HepG2 (cell line): Measurements from ENCODE around the gene NEDD4L. TPM values are rescaled to one million over a fixed set of nuclear protein-coding genes. Genes with fewer than 3 reads are reported as not detected.

Experiments used
- CEBPG ChIP-seq: IDR thresholded peaks from 2 replicates; pipeline ENCODE4 v1.6.1; 2016
- CREBL2 ChIP-seq: sonication (generic); formaldehyde crosslinking; IDR thresholded peaks from 2 replicates; pipeline ENCODE4 v1.8.1; 2023; ENCODE audit warnings: missing genetic modification reagents, mild to moderate bottlenecking, borderline replicate concordance
- HNF4A ChIP-seq: sonication (generic); formaldehyde crosslinking; IDR thresholded peaks from 2 replicates; pipeline ENCODE4 v1.4.0; 2020; ENCODE audit warnings: missing genetic modification reagents
- IKZF4 ChIP-seq: sonication (generic); formaldehyde crosslinking; IDR thresholded peaks from 2 replicates; pipeline ENCODE4 v1.5.1; 2020; ENCODE audit warnings: borderline replicate concordance, mild to moderate bottlenecking, low read depth, missing genetic modification reagents; ENCODE audit errors: not compliant biosample characterization
- NFE2L2 ChIP-seq: fragments of 150-350 bp; IDR thresholded peaks from 2 replicates; pipeline ENCODE4 v1.6.1; 2014; ENCODE audit warnings: low read length
- PHF20 ChIP-seq: sonication (generic); formaldehyde crosslinking; IDR thresholded peaks from 2 replicates; pipeline ENCODE4 v1.5.0; 2020; ENCODE audit warnings: mild to moderate bottlenecking, missing genetic modification reagents
- PPARG ChIP-seq: conservative IDR thresholded peaks from 2 replicates; pipeline ENCODE4 v1.6.1; 2016; ENCODE audit warnings: missing biosample characterization, missing genetic modification reagents
- PRPF4 ChIP-seq: fragments of 200-400 bp; formaldehyde crosslinking; IDR thresholded peaks from 2 replicates; pipeline ENCODE4 v1.6.1; 2016; ENCODE audit warnings: low read length, low read depth; ENCODE audit not compliant: poor library complexity, severe bottlenecking
- SAP130 ChIP-seq: IDR thresholded peaks from 2 replicates; pipeline ENCODE4 v1.6.1; 2016; ENCODE audit warnings: low read depth
- SOX13 ChIP-seq, 3 experiments: fragments of 450-650 bp in 1 of 3; sonication (generic) in 1 of 3; formaldehyde crosslinking in 1 of 3; IDR thresholded peaks in 2 of 3; conservative IDR thresholded peaks in 1 of 3; 2 replicates each; pipeline versions ENCODE4 v1.5.0 to v1.6.1; 2016 to 2020; ENCODE audit warnings: antibody characterized with exemption in 1 of 3, mild to moderate bottlenecking in 1 of 3, missing compliant biosample characterization in 1 of 3, missing genetic modification reagents in 1 of 3, moderate library complexity in 1 of 3
- TFDP1 ChIP-seq: IDR thresholded peaks from 2 replicates; pipeline ENCODE4 v1.6.1; 2016; ENCODE audit warnings: missing compliant biosample characterization, missing genetic modification reagents, borderline replicate concordance
- THAP11 ChIP-seq: IDR thresholded peaks from 2 replicates; pipeline ENCODE4 v1.6.1; 2016; ENCODE audit warnings: missing biosample characterization, missing genetic modification reagents
- TSC22D2 ChIP-seq: sonication (generic); formaldehyde crosslinking; IDR thresholded peaks from 2 replicates; pipeline ENCODE4 v1.5.1; 2020; ENCODE audit warnings: missing genetic modification reagents, mild to moderate bottlenecking, borderline replicate concordance
- ZBTB39 ChIP-seq: sonication (generic); formaldehyde crosslinking; IDR thresholded peaks from 2 replicates; pipeline ENCODE4 v1.5.0; 2020; ENCODE audit warnings: missing genetic modification reagents
- ZMYM3 ChIP-seq: sonication (generic); formaldehyde crosslinking; IDR thresholded peaks from 2 replicates; pipeline ENCODE4 v1.5.1; 2020; ENCODE audit warnings: mild to moderate bottlenecking, missing genetic modification reagents
- ZNF235 ChIP-seq: sonication (generic); formaldehyde crosslinking; IDR thresholded peaks from 2 replicates; pipeline ENCODE4 v1.8.1; 2023; ENCODE audit warnings: mild to moderate bottlenecking, missing genetic modification reagents, borderline replicate concordance
- ZNF570 ChIP-seq: sonication (generic); formaldehyde crosslinking; IDR thresholded peaks from 2 replicates; pipeline ENCODE4 v1.4.0; 2020; ENCODE audit warnings: mild to moderate bottlenecking, missing genetic modification reagents, borderline replicate concordance
- polyA plus RNA-seq, 8 experiments: library from polyadenylated mRNA; depleted of rRNA in 3 of 8; stranded (reverse) in 7 of 8; unstranded in 1 of 8; fragments of >200 nt; fragmentation: Illumina TruSeq in 4 of 8; extraction: Trizol in 4 of 8; gene quantifications; 2 replicates each; pipeline versions ENCODE4 v1.2.1 to v1.2.3, GENCODE V29; 2011 to 2016; ENCODE audit warnings: low read depth in 4 of 8, missing spikeins in 1 of 8, mixed read lengths in 1 of 8; ENCODE audit not compliant: insufficient read depth in 1 of 8
- total RNA-seq, 5 experiments: library from RNA; depleted of rRNA; stranded (reverse); fragments of >200 nt; fragmentation: Illumina TruSeq; extraction: Trizol; gene quantifications; 2 replicates each; pipeline ENCODE4 v1.2.3, GENCODE V29; 2016; ENCODE audit warnings: low read depth in 1 of 5
- TF ChIP-seq, protein P1 (sequence below): sonication (generic); formaldehyde crosslinking; IDR thresholded peaks from 2 replicates; pipeline ENCODE4 v1.5.1; 2020; ENCODE audit warnings: missing genetic modification reagents, mild to moderate bottlenecking, borderline replicate concordance
- TF ChIP-seq, protein P2 (sequence below): fragments of 450-650 bp; IDR thresholded peaks from 2 replicates; pipeline ENCODE4 v1.6.1; 2016
- TF ChIP-seq, protein P3 (sequence below): sonication (generic); formaldehyde crosslinking; IDR thresholded peaks from 2 replicates; pipeline ENCODE4 v1.5.0; 2020; ENCODE audit warnings: missing genetic modification reagents
- TF ChIP-seq, protein P4 (sequence below): sonication (generic); formaldehyde crosslinking; IDR thresholded peaks from 2 replicates; pipeline ENCODE4 v1.4.0; 2020; ENCODE audit warnings: missing genetic modification reagents

The NEDD4L gene
- total and polyA plus RNA-seq, 2 of the 13 experiments (the other 11 are each of a cell fraction or from before 2014, with no cell fraction given) = 168 to 390 TPM

DNA sequence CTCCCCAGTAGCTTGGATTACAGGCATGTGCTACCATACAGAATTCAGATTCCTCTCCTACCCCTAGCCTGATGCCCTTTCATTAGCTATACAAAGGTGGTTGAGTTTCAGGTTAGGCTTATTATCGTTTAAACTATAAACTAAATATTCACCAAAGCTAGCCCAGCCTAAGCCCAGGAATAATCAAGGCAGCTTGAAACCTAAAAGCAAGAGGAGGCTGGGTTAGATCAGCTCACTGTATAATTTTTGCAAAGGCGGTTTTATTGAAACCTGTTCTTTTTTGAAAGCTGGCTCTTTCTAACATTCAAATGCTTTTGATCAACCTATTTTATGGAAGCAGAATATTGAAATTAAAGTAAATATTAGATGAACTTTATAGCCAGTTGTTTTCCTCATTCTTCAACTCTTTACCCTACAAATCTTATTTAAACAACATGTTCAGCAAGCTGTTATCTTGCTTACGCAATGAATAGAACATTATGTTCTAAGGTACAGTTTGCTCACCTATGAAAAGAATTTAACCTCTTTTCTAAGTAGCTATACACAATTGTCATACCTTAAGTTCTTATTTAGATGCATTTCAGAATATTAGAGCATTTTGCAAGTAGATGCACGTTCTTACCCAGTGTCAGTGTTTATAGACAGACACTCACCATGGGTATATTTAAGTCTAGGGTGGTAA lies 241.6 kb downstream of the NEDD4L start (continued):
- TF ChIP-seq ZBTB39 (CRISPR knock-in tag) (no peak), ZMYM3 (CRISPR knock-in tag) (no peak), PHF20 (CRISPR knock-in tag) (no peak), THAP11 (CRISPR knock-in tag) (peak; percentile 13; the same call in 1 of the 2 replicates), ZNF235 (CRISPR knock-in tag) (no peak), ZNF570 (no peak), SAP130 (peak; percentile 25; the same call in 1 of the 2 replicates), CREBL2 (CRISPR knock-in tag) (no peak), PRPF4 (no peak), CEBPG (CRISPR knock-in tag) (peak; percentile 79), TSC22D2 (CRISPR knock-in tag) (no peak), SOX13 (IDR thresholded peaks at IDR 0.05) (no peak), SOX13 (CRISPR knock-in tag; conservative IDR thresholded peaks at IDR 0.05 in 1 of 2, IDR thresholded peaks at IDR 0.05 in 1 of 2) (peak in 1 of 2 experiments; percentile 78; a peak in 2 of 4 replicates), NFE2L2 (no peak), HNF4A (CRISPR knock-in tag) (peak; percentile 60), IKZF4 (CRISPR knock-in tag) (no peak), TFDP1 (CRISPR knock-in tag) (no peak), PPARG (CRISPR knock-in tag) (peak; percentile 83)
- TF ChIP-seq, protein P1, sequence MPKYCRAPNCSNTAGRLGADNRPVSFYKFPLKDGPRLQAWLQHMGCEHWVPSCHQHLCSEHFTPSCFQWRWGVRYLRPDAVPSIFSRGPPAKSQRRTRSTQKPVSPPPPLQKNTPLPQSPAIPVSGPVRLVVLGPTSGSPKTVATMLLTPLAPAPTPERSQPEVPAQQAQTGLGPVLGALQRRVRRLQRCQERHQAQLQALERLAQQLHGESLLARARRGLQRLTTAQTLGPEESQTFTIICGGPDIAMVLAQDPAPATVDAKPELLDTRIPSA (CRISPR knock-in tag) = no peak
- TF ChIP-seq, protein P2, sequence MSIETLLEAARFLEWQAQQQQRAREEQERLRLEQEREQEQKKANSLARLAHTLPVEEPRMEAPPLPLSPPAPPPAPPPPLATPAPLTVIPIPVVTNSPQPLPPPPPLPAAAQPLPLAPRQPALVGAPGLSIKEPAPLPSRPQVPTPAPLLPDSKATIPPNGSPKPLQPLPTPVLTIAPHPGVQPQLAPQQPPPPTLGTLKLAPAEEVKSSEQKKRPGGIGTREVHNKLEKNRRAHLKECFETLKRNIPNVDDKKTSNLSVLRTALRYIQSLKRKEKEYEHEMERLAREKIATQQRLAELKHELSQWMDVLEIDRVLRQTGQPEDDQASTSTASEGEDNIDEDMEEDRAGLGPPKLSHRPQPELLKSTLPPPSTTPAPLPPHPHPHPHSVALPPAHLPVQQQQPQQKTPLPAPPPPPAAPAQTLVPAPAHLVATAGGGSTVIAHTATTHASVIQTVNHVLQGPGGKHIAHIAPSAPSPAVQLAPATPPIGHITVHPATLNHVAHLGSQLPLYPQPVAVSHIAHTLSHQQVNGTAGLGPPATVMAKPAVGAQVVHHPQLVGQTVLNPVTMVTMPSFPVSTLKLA = no peak
- TF ChIP-seq, protein P3, sequence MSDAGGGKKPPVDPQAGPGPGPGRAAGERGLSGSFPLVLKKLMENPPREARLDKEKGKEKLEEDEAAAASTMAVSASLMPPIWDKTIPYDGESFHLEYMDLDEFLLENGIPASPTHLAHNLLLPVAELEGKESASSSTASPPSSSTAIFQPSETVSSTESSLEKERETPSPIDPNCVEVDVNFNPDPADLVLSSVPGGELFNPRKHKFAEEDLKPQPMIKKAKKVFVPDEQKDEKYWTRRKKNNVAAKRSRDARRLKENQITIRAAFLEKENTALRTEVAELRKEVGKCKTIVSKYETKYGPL = no peak
- TF ChIP-seq, protein P4, sequence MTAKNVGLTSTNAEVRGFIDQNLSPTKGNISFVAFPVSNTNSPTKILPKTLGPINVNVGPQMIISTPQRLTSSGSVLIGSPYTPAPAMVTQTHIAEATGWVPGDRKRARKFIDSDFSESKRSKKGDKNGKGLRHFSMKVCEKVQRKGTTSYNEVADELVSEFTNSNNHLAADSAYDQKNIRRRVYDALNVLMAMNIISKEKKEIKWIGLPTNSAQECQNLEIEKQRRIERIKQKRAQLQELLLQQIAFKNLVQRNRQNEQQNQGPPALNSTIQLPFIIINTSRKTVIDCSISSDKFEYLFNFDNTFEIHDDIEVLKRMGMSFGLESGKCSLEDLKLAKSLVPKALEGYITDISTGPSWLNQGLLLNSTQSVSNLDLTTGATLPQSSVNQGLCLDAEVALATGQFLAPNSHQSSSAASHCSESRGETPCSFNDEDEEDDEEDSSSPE (CRISPR knock-in tag) = no peak
